Measurements from ENCODE around the gene RRAS2.

RRAS2 gene

DNA sequence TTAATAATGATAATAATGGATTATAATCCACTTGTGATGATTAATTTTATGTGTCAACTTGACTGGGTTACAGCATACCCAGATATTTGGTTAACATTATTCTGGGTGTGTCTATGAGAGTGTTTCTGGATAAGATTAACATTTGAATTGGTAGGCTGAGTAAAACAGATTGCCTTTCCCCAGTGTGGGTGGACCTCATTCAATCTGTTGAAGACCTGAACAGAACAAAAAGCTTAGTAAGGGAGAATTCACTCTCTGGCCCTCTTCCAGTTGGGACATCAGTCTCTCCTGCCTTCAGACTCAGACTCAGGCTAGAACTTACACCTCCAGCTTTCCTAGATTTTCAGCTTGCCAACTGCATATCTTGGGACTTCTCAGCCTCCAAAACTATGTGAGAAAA is 37.3 kb upstream of the RRAS2 start:
- DNase-seq (ENCODE audit: low read depth in 1 of 2, low spot score in 1 of 2) = no peak
- no peak for TF ChIP-seq GABPA (IDR thresholded peaks at IDR 0.05; ENCODE audit: low read depth)
- no peak overlapping the region for H3K4me3 ChIP-seq (replicated peaks; ENCODE audit: insufficient read depth, low read length)

DNA sequence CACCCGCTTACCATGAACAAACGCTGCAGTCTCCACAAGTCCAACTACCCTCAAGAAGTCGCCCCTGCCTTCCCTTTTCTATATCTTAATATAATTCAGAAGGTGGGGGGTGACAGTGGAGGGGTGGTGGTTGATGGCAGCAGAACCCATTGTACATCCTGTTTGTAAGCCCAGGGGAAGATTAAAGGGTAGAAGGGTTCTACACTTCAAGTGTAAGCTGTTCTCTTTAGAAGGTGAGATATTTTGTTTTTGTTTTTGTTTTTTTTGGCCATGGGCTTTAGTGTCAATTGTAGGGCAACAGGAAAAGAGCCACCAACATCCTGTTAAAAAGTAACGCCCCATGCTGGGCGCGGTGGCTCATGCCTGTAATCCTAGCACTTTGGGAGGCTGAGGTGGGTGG is 34.9 kb upstream of the RRAS2 start:
- H3K4me3 ChIP-seq (replicated peaks; ENCODE audit: insufficient read depth, low read length) = no peak overlapping the region
- TF ChIP-seq POLR2AphosphoS5 (IDR thresholded peaks at IDR 0.05; ENCODE audit: low read depth) = no peak
- no peak for TF ChIP-seq GABPA (IDR thresholded peaks at IDR 0.05; ENCODE audit: low read depth)
- TF ChIP-seq, protein P1, sequence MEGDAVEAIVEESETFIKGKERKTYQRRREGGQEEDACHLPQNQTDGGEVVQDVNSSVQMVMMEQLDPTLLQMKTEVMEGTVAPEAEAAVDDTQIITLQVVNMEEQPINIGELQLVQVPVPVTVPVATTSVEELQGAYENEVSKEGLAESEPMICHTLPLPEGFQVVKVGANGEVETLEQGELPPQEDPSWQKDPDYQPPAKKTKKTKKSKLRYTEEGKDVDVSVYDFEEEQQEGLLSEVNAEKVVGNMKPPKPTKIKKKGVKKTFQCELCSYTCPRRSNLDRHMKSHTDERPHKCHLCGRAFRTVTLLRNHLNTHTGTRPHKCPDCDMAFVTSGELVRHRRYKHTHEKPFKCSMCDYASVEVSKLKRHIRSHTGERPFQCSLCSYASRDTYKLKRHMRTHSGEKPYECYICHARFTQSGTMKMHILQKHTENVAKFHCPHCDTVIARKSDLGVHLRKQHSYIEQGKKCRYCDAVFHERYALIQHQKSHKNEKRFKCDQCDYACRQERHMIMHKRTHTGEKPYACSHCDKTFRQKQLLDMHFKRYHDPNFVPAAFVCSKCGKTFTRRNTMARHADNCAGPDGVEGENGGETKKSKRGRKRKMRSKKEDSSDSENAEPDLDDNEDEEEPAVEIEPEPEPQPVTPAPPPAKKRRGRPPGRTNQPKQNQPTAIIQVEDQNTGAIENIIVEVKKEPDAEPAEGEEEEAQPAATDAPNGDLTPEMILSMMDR (IDR thresholded peaks at IDR 0.05; ENCODE audit: insufficient read depth, low read length) = no peak
- no peak for TF ChIP-seq SPI1 (IDR thresholded peaks at IDR 0.05; ENCODE audit: borderline replicate concordance, low read depth)
- TF ChIP-seq, protein P2, sequence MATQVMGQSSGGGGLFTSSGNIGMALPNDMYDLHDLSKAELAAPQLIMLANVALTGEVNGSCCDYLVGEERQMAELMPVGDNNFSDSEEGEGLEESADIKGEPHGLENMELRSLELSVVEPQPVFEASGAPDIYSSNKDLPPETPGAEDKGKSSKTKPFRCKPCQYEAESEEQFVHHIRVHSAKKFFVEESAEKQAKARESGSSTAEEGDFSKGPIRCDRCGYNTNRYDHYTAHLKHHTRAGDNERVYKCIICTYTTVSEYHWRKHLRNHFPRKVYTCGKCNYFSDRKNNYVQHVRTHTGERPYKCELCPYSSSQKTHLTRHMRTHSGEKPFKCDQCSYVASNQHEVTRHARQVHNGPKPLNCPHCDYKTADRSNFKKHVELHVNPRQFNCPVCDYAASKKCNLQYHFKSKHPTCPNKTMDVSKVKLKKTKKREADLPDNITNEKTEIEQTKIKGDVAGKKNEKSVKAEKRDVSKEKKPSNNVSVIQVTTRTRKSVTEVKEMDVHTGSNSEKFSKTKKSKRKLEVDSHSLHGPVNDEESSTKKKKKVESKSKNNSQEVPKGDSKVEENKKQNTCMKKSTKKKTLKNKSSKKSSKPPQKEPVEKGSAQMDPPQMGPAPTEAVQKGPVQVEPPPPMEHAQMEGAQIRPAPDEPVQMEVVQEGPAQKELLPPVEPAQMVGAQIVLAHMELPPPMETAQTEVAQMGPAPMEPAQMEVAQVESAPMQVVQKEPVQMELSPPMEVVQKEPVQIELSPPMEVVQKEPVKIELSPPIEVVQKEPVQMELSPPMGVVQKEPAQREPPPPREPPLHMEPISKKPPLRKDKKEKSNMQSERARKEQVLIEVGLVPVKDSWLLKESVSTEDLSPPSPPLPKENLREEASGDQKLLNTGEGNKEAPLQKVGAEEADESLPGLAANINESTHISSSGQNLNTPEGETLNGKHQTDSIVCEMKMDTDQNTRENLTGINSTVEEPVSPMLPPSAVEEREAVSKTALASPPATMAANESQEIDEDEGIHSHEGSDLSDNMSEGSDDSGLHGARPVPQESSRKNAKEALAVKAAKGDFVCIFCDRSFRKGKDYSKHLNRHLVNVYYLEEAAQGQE (IDR thresholded peaks at IDR 0.05; ENCODE audit: insufficient replicate concordance, low read depth) = no peak
- H3K27ac ChIP-seq (replicated peaks) = no peak overlapping the region
- DNase-seq (ENCODE audit: low read depth in 1 of 2, low spot score in 1 of 2) = no peak
- H3K27me3 ChIP-seq (ENCODE audit: insufficient read depth, poor library complexity, severe bottlenecking) = peaks cover 3% of the 10 kb centered on the region

More for the DNA sequence above, 37.3 kb upstream of the RRAS2 start:
- H3K27me3 ChIP-seq (ENCODE audit: insufficient read depth, poor library complexity, severe bottlenecking) = peaks cover 9% of the 10 kb centered on the region
- H3K27ac ChIP-seq (replicated peaks) = no peak overlapping the region

DNA sequence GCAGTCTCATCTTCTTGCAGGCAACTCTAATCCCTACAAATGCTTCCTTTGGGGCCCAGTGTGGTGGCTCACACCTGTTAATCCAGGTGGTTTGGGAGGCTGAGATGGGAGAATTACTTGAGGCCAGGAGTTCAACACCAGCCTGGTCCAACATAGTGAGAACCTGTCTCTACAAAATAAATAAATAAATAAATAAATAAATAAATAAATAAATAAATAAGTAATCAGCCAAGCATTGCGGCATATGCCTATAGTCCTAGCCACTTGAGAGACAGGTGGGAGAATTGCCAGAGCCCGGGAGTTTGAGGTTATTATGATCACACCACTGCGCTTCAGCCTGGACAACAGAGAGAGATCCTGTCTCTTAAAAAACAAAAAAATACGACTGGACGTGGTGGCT is 34.1 kb upstream of the RRAS2 start:
- Histone ChIP-seq H3K27me3 (ENCODE audit: insufficient read depth, poor library complexity, severe bottlenecking) (peaks cover 3% of the 10 kb centered on the region), H3K4me3 (replicated peaks; ENCODE audit: insufficient read depth, low read length) (no peak overlapping the region), H3K27ac (replicated peaks) (no peak overlapping the region)
- DNase-seq (ENCODE audit: low read depth in 1 of 2, low spot score in 1 of 2) = no peak
- no peak for TF ChIP-seq POLR2AphosphoS5 (IDR thresholded peaks at IDR 0.05; ENCODE audit: low read depth)
- no peak for TF ChIP-seq GABPA (IDR thresholded peaks at IDR 0.05; ENCODE audit: low read depth)
- TF ChIP-seq, protein P1 (IDR thresholded peaks at IDR 0.05; ENCODE audit: insufficient read depth, low read length) = no peak

DNA sequence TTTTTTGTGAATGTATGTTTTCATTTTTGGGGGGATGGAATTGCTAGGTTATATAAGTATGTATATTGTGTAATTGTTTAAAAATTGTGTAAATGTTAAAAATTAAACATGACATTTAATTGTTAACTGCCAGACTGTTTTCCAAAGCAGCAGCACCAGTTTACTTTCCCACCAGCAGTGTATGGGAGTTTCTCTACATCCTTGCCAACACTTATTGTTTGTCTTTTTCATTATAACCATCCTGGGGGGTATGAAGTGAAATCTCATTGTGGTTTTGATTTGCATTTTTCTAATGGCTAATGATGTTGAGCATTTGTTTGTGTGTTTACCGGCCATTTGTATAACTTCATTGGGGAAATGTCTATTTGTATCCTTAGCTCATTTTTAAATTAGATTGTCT is 31.7 kb upstream of the RRAS2 start:
- Histone ChIP-seq H3K4me3 (replicated peaks; ENCODE audit: insufficient read depth, low read length) (no peak overlapping the region), H3K27ac (replicated peaks) (no peak overlapping the region), H3K27me3 (ENCODE audit: insufficient read depth, poor library complexity, severe bottlenecking) (peaks cover 2% of the 10 kb centered on the region)
- no peak for TF ChIP-seq POLR2AphosphoS5 (IDR thresholded peaks at IDR 0.05; ENCODE audit: low read depth)
- TF ChIP-seq GABPA (IDR thresholded peaks at IDR 0.05; ENCODE audit: low read depth) = no peak
- no peak for TF ChIP-seq SPI1 (IDR thresholded peaks at IDR 0.05; ENCODE audit: borderline replicate concordance, low read depth)
- TF ChIP-seq, protein P2 (IDR thresholded peaks at IDR 0.05; ENCODE audit: insufficient replicate concordance, low read depth) = no peak
- TF ChIP-seq, protein P1 (IDR thresholded peaks at IDR 0.05; ENCODE audit: insufficient read depth, low read length) = no peak
- no peak for DNase-seq (ENCODE audit: low read depth in 1 of 2, low spot score in 1 of 2)

All from HL-60 (cell line).